DMS 273 (cell line): ENCODE measurements around the gene ZBP1.
A peak's percentile ranks its signal among the peaks of the same experiment; 100 is the strongest.

ENCODE experiments used
- DNase-seq: peaks from one replicate; lab custom pipeline; 2025; ENCODE audit not compliant: unreplicated experiment; lab: John Stamatoyannopoulos, UW

ZBP1 gene

GRCh38 chr20:57576617-57577550 lies 43.3 kb downstream of the ZBP1 start:
- DNase-seq, result no peak

GRCh38 chr20:57576002-57576401 lies 44.2 kb downstream of the ZBP1 start:
- DNase-seq, result no peak

GRCh38 chr20:57574954-57575353 lies 45.3 kb downstream of the ZBP1 start:
- DNase-seq, result no peak

- DNase-seq, result peak; percentile 17
Observed at GRCh38 chr20:57573894-57574293, 46.3 kb downstream of the ZBP1 start.

GRCh38 chr20:57573242-57573641 lies 47.0 kb downstream of the ZBP1 start:
- no peak for DNase-seq

GRCh38 chr20:57571782-57572416 lies 48.3 kb downstream of the ZBP1 start:
- DNase-seq, result no peak

GRCh38 chr20:57570920-57571319 lies 49.3 kb downstream of the ZBP1 start:
- no peak for DNase-seq

- DNase-seq, result no peak
Observed at GRCh38 chr20:57570145-57570850, 49.9 kb downstream of the ZBP1 start.

GRCh38 chr20:57568960-57569359 lies 51.3 kb downstream of the ZBP1 start:
- no peak for DNase-seq

- no peak for DNase-seq
Observed at GRCh38 chr20:57568088-57568896, 51.9 kb downstream of the ZBP1 start.

- no peak for DNase-seq
Observed at GRCh38 chr20:57567471-57568079, 52.7 kb downstream of the ZBP1 start.

- DNase-seq, result no peak
Observed at GRCh38 chr20:57566803-57567459, 53.3 kb downstream of the ZBP1 start.

GRCh38 chr20:57566399-57566798 lies 53.8 kb downstream of the ZBP1 start:
- DNase-seq, result no peak

GRCh38 chr20:57564951-57565642 lies 55.1 kb downstream of the ZBP1 start:
- DNase-seq, result no peak

GRCh38 chr20:57564180-57564802 lies 55.9 kb downstream of the ZBP1 start:
- no peak for DNase-seq

- no peak for DNase-seq
Observed at GRCh38 chr20:57563522-57563921, 56.7 kb downstream of the ZBP1 start.

GRCh38 chr20:57562541-57563465 lies 57.4 kb downstream of the ZBP1 start:
- no peak for DNase-seq
